Measurements from ENCODE around the gene GPR3.
"Not testable (repeated sequence)": the region's sequence is repeated elsewhere in the genome, so short reads cannot be mapped to it uniquely, and the experiment has no call there.

Gene GPR3

DNA sequence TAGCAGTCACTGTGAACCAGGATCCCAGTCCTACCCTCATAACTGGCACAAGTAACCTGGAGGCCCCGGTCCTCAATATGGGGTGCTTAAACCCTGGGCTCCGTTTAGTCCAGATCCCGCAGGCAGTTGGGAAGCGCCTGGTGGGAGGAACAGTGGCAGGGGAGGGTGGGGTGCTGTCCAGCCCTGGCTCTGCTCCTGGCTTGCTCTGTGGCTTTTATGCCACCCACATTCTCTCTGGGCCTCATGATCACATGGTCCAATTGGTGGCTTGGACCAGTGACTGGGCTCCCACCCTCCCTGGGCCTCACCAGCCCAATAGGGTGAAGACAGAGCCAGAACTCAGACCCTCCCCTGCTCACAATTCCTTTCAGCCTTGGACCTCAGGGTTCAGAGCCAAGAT is 12.2 kb upstream of the GPR3 start:
- DNase-seq (ENCODE audit: low read depth), result no peak

GRCh38 chr1:27380766-27381733 is 11.4 kb upstream of the GPR3 start:
- DNase-seq (ENCODE audit: low read depth), result no peak

GRCh38 chr1:27381969-27382762 is 10.3 kb upstream of the GPR3 start:
- DNase-seq (ENCODE audit: low read depth), result no peak

DNA sequence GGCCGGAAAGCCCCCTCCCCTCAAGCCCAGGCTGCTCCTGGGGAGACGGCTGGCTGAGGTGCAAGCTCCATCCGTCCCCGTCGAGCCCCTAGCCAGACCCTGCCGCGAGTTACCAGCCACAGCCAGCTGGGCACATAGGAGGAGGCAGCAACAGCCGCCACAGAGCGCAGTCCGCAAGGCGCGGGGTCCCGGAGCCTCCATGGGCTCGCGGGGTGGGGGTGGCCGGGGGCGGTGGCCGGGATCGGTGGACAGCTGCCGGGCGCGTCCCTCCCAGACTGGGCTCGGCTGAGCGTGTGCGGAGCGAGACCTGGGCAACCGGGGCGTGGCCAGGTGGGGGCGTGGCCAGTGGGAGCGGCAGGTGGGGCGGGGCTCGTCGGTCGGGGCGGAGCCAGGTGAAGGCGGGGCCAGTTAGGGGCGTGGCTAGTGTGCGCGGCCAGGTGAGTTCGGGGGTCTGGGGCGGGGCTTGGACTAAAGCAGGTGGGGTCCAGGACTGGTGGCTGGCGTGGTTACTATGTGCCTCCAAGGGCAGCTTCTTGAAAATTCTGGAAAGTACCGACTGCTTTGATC is 9.3 kb upstream of the GPR3 start, which contains the start of gene CD164L2:
Gene CD164L2 (minus strand): TSS at position 295 of the 567 bp plus-strand sequence. CDS start 94 bp downstream, at position 201.
- DNase-seq (ENCODE audit: low read depth), result no peak

GRCh38 chr1:27383661-27384060 is 8.8 kb upstream of the GPR3 start:
- no peak for DNase-seq (ENCODE audit: low read depth)

GRCh38 chr1:27384797-27385196 is 7.6 kb upstream of the GPR3 start:
- not testable (repeated sequence) for DNase-seq (ENCODE audit: low read depth)

- DNase-seq (ENCODE audit: low read depth), result no peak
Observed at GRCh38 chr1:27388337-27389005, 4.0 kb upstream of the GPR3 start.

DNA sequence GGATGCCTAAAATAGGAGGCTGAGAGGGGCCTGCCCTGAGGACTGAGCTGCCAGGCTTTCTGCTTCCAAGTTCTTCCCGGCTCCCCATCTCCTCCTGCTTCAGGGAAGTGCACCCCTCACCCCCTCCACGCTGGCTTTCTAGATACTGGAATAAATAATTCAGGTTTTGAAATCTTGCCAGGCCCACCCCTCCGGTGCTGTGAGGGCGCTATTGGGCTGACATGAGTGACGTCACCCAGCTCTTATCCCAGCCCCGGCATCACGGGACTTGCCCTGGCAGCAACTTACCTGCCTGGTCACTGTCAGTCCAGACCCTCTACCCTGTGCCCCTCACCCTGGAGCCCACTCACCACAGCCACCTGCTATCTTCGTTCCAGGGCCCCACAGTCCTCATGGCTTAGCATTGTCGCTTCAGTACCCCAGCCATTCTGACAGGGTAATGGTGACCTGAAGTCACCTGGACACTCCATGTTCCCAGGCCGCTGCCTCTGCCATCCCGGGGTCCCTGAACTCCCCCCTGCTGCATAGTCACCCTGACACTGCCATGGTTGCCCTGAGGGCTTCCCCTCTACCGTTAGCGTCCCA is 819 bp upstream of the GPR3 start:
- no peak for DNase-seq (ENCODE audit: low read depth)

GRCh38 chr1:27392778-27393635 is 585 bp downstream of the GPR3 start:
- DNase-seq (ENCODE audit: low read depth), result no peak

GRCh38 chr1:27393641-27394281 is 1.3 kb downstream of the GPR3 start:
- DNase-seq (ENCODE audit: low read depth), result no peak

- DNase-seq (ENCODE audit: low read depth), result no peak
Observed at GRCh38 chr1:27394282-27394658, 1.8 kb downstream of the GPR3 start.

- no peak for DNase-seq (ENCODE audit: low read depth)
Observed at GRCh38 chr1:27394925-27395324, 2.5 kb downstream of the GPR3 start.

GRCh38 chr1:27395441-27396195 is 3.2 kb downstream of the GPR3 start:
- no peak for DNase-seq (ENCODE audit: low read depth)

- no peak for DNase-seq (ENCODE audit: low read depth)
Observed at GRCh38 chr1:27397110-27397509, 4.7 kb downstream of the GPR3 start.

GRCh38 chr1:27397749-27398148 is 5.3 kb downstream of the GPR3 start:
- no peak for DNase-seq (ENCODE audit: low read depth)

GRCh38 chr1:27398405-27399149 is 6.2 kb downstream of the GPR3 start:
- no peak for DNase-seq (ENCODE audit: low read depth)

DNA sequence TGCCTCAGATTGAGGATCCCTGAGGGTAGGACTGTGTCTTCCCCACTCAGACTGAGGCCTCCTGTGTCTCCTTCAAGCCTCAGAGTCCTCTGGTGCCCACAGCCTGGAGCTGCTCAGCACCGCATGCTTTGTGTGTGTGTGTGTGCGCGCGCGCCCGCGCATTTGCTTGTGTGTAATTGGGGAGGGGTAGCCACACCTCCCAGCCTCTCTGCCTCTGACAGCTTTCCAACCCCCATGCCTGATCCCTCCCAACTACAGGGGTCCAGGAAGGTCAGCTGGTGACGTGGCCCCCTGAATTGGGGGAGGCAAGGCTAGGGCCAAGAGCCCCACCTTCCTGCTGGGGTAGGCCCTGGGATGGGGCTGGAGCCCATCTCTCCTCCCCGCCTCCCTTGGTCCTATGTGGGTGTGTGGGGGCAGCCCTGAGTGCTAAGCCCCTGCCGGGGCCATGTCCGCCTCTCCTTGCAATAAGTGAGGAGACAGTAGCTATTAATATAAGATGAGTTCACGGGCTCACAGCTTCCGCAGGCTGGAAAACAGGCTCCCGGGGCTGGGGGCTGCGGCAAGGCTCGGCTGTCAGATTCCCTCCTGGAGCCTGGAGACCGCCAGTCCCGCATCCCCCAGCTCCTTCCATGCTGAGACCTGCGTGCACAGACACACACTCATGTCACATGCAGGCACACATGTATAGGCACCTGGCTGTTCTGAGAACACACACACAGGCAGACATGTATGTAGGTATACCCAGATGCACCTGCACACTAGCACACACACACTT is 7.0 kb downstream of the GPR3 start:
- no peak for DNase-seq (ENCODE audit: low read depth)

All from non-pigmented ciliary epithelial cell (primary cell).